Epithelial cell of prostate (primary cell): Measurements from ENCODE around the gene CXCL16.
A peak's percentile ranks its signal among the peaks of the same experiment; 100 is the strongest.

Experiments used
- DNase-seq: peaks from one replicate; pipeline ENCODE4 v3.0.0-alpha.2; 2011; ENCODE audit warnings: low read depth, low spot score
- H3K27ac ChIP-seq: fragments of 450-650 bp; 2 replicates; pipeline ENCODE4 v1.5.1; 2017; ENCODE audit warnings: mild to moderate bottlenecking

The CXCL16 gene

DNA sequence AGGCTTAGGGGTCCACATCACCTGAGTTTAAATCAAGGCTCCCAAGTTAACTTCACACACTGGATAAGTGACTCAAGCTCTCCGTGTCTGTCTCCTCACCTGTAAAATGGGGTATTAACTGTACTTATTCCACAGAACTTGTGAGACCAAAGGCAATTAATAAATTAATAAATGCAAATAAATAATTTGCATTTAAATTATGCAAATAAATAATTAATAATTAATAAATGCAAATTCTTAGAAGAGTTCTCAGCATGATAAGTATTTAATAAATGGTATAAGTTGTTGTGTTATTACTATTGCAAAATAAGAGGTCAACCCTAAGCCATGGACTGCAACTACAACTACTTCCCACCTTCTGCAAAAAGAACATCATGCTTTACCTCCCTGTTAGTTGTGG, 13.7 kb upstream of the CXCL16 start:
- no peak for DNase-seq
- H3K27ac ChIP-seq, result no peak overlapping the region

DNA sequence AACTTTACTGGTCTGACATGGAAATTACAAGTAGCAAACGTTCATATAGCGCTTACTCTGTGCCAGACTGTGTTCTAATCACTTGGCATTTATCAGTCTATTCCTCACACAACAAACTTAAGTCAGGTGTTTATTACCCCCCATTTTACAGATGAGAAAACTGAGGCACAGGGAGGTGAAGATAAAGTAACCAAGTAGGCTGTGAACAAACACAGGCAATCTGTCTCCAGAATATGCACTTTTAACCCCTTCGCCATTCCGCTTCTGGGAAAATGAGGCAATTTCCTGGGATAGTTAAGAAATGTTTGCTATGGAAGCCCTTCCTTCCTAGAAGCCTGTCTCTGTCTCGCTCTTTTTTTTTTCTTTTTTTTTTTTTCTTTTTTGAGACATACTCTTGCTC, 12.2 kb upstream of the CXCL16 start:
- DNase-seq, result no peak
- H3K27ac ChIP-seq, result no peak overlapping the region

DNA sequence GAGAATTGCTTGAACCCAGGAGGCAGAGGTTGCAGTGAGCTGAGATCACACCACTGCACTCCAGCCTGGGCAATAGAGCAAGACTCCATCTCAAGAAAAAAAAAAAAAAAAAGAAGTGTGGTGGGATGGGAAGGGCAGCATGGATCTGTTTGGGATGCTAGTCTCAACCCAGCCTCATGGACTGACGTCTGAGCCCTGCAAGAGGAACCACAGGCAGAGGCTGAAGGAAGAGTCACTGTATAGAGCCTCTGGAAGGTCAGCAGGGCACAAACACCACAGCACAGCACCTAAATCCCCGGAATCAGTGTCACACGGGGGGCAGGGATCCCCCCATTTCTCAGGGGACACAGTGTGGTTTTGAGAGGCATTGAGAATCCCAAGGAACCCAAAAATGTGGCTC, 10.9 kb upstream of the CXCL16 start:
- DNase-seq, result no peak
- H3K27ac ChIP-seq, result no peak overlapping the region

DNA sequence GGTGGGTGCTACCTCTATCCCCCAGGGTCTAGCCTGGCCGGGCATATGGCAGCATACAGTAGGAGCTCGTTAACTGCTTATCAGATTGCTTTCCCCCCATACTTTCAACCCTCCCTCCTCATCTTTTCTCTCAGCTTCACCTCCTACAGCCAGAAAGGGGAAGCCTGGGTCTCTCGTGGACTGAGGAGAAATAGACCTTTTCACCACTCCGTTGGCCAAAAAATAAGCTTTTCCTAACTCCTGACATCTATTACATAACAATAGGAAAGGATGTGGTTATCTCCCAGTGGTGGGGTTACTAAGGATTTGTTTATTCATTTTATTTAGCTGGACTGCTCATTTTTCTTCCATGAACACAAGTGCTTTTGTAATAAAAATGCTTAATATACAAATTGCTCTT, 9.0 kb upstream of the CXCL16 start:
- no peak overlapping the region for H3K27ac ChIP-seq

DNA sequence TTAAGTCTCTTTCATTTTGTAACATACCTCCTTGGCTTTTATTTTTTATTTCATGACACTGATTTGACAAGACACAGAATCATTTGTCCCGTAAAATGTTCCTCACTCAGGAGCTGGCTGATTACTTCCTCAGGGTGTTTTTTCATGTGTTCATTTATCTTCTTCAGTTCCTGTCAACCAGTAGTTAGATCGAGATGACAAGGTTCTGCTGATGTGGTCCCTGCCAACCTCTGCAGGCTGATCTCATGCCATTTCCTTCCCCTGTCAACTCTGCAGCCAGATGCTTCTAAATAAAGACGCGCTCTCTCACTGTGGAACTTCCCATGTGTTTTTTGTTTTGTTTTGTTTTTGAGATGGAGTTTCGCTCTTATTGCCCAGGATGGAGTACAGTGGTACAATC, 8.1 kb upstream of the CXCL16 start:
- no peak overlapping the region for H3K27ac ChIP-seq
- DNase-seq, result no peak

More for the DNA sequence above, 9.0 kb upstream of the CXCL16 start:
- no peak for DNase-seq

DNA sequence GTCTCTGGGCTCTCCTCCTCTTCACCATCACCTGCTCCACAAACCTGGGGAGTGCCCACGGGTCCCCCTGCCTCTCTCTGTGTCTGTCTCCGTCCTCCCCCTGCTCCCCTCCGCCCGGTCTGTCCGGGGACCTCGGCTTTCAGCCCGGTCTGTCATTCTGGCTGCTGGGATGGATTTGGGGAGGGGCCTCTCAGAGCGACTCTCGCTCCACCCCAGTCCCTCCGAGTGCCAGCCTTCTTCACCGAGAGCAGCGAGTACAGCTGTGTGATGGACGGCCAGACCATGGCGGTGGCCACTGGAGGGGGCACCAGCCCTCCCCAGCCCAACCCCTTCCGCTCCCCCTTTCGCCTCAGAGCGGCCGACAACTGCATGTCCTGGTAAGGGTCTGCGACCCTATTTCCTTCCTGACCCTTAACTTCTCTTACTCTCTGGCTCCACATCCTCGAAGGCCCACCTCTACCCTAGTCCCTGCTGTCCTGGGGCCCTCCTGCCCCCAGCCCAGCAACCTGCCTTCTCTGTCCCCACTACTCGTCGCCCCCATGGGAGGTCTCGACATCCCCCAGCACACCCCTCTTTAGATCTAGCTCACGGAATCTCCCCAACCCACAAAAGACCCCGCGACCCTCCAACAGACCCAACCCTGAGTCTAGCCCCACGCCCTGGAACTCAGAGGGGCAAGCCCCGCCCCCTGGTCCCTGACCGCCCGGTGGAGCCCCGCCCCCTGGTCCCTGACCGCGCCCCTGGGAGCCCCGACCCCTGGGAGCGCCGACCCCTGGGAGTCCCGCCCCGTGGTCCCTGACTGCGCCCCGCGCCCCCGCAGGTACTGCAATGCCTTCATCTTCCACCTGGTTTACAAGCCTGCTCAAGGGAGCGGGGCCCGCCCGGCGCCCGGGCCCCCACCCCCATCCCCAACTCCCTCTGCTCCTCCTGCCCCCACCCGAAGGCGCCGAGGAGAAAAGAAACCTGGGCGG, 5.6 kb upstream of the CXCL16 start:
- no peak for DNase-seq
- H3K27ac ChIP-seq, result no peak overlapping the region

DNA sequence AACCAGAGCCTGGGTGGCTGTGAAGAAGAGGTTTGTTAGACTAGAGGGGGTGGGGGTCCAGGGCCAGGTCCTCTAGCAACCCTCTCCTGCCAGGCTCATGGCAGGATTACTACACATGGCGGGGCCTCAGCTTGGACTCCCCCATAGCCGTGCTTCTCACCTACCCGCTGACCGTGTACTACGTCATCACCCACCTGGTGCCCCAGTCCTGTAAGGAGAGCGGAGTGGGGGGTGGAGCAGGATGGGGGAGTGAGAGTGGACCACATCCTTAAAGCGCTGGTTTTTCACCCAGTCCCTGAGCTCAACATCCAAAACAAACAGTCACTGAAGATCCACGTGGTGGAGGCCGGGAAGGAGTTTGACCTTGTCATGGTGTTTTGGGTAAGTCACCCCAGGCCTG, 4.2 kb upstream of the CXCL16 start:
- H3K27ac ChIP-seq, result no peak overlapping the region

DNA sequence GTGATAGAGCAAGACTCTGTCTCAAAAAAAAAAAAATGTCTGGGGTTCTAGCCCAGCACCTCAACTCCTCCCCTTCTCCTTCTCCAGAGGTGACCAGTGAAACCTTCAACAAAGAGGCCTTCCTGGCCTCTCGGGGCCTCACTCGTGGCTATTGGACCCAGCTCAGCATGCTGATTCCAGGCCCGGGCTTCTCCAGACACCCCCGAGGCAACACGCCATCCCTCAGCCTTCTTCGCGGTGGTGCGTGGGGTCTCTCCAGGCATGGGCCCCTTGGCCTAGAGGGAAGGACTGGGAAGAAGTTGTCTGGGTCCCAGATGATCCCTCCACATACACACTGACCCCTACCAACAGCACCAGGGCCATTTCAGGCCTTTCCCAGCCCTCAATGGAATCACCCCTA, 3.5 kb upstream of the CXCL16 start:
- DNase-seq, result no peak

More for the DNA sequence above, 4.2 kb upstream of the CXCL16 start:
- DNase-seq, result no peak

DNA sequence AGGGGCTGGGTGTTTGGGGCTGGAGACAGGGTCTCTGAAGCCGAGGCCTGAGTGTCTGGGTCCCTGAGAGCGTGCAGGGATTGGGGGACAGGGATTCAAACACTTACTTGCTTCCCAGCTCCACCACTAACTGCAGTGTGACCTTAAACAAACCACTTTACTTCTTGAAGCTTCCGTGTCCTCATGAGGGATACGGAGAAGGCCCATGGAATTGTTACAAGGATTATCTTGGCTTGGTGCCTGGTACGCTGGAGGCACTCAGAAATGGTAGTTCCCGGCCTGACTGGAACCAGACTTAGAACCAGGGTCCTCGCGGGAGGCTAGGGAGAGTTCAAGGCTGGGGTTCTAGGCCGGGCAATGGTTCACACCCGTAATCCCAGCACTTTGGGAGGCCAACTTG, 2.9 kb upstream of the CXCL16 start:
- DNase-seq, result no peak
- no peak overlapping the region for H3K27ac ChIP-seq

More for the DNA sequence above, 3.5 kb upstream of the CXCL16 start:
- H3K27ac ChIP-seq, result no peak overlapping the region

DNA sequence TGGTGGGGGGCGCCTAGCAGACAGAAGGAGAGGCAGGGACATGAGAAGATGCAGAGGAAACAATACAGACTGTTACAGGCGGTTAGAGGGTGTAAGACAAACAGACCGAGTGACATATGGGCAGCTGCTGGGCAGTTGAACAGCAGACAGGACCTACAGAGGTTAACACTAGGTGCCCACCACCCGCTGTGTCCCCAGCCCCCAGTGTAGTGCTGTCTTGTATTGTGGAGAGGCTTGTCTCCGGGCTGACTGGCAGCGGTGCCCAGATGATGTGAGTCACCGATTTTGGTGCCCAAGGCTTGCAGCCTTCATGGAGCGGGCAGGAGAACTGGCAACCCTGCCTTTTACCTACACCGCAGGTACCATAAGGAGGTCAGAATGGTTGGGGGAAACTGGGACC, 2.4 kb upstream of the CXCL16 start:
- H3K27ac ChIP-seq, result no peak overlapping the region
- no peak for DNase-seq

DNA sequence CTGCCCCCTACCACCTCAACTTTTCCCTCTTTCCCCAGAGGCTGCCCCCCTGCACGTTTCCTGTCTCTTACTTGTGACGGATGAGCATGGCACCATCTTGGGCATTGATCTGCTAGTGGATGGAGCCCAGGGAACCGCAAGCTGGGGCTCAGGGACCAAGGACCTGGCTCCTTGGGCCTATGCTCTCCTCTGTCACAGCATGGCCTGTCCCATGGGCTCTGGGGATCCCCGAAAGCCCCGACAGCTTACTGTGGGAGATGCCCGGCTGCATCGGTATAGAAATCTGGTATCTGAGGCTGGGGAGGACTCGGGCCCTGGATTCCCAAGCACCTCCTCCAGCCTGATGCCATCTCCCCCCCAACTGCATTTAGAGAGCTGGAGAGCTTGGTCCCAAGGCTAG, 1.8 kb upstream of the CXCL16 start:
- H3K27ac ChIP-seq, result no peak overlapping the region
- DNase-seq, result no peak

DNA sequence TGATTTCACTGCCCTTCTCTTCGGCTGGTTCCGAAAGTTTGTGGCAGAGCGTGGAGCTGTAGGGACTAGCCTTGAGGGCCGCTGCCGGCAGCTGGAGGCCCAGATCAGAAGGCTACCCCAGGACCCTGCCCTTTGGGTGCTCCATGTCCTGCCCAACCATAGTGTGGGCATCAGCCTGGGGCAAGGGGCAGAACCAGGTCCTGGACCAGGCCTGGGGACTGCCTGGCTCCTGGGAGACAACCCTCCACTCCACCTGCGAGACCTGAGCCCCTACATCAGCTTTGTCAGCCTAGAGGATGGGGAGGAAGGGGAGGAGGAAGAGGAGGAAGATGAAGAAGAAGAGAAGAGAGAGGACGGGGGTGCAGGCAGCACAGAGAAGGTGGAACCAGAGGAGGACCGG, 856 bp upstream of the CXCL16 start:
- DNase-seq, result no peak
- no peak overlapping the region for H3K27ac ChIP-seq

DNA sequence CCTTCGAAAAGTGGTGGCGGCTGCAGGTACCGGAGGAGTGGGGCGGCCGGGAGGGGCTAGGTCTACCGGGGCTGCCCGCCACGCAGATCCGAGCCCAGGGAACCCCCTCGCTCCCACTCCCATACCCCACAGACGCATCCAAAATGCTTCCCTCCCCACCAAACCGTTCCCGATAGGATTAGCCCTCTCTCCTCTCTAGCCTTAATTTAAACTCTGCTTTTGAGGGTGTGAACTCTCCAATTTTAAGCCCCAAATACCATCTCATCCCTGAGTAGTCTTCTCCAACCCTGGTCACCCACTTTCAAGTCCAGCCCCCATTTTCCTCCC, 260 bp upstream of the CXCL16 start:
- no peak overlapping the region for H3K27ac ChIP-seq
- DNase-seq, result no peak

DNA sequence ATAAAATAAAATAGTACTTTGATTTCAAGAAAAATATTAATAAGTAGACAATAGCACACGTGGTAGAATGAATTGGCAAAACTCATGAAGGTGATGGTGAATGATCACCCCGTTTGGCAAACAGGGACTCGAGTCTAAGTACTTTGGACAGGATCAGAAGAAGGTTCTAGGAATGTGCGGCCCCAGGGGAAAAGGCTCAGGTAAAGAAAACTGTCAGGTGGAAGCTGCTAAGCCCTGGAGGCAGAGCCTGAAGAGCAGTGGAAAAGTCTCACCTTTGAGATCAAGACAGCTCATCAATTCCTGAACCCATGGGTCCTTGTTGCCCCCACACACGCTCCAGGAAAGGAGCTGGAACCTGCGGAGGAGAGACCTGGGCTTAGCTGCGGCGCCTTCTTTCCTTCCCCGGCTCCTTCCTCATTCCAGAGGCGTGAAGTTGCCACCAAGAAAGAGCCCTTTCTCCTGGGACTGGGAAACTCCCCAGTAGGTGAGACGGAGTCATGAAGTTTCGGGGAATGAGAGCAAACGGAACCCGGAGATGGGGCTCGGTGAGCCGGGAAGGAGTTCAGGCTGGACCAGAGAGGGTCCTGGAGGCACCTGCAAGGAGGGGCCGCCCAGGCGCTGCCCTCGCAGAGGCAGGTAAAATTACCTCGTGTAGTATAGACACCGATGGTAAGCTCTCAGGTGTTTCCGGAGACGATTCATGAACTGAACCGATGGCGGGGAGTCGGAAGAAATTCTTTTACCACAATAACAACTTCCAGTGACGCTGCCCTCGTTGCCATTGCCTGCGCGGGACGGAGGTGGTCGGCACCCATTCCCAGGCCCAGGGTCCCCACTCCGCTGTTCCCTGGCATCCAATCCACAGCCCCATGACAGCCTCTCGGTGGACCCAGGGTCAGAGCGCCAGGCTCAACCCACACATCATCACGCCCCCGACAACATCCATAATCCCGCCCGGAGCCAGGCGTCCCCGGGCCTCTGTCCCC, 1.3 kb downstream of the CXCL16 start:
- H3K27ac ChIP-seq, result peak overlapping the region; percentile 72
- peak; percentile 61 for DNase-seq

DNA sequence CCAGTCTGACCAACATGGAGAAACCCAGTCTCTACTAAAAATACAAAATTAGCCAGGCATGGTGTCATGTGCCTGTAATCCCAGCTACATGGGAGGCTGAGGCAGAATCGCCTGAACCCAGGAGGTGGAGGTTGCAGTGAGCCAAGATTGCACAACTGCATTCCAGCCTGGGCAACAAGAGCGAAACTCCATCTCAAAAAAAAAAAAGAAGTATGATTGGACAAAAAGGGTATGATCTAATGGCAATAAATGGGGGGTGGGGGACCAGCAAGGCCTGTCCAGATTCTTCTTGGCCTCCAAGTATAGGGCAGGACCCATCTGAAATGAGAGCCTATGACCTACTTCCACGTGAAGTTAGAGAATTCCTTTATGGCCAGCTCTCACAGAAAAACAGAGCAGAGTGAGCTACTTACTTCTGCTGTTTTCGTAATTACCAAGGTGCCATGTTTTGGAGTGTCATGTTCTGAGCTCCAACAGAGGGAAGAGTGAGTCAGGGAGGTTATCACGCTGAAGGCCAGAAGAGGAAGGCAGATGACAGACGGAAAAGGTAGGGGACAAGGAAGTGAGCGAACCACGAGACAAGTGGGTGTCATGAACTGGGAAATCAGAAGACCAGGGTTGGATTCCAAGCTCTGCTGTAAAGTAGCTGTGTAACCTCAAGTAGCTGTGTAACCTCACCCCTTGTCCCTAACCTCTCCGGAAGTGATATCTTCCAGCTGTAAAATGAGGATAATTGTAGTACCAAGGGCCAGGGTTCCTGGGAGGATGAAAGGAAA, 3.7 kb downstream of the CXCL16 start:
- no peak for DNase-seq
- no peak overlapping the region for H3K27ac ChIP-seq

DNA sequence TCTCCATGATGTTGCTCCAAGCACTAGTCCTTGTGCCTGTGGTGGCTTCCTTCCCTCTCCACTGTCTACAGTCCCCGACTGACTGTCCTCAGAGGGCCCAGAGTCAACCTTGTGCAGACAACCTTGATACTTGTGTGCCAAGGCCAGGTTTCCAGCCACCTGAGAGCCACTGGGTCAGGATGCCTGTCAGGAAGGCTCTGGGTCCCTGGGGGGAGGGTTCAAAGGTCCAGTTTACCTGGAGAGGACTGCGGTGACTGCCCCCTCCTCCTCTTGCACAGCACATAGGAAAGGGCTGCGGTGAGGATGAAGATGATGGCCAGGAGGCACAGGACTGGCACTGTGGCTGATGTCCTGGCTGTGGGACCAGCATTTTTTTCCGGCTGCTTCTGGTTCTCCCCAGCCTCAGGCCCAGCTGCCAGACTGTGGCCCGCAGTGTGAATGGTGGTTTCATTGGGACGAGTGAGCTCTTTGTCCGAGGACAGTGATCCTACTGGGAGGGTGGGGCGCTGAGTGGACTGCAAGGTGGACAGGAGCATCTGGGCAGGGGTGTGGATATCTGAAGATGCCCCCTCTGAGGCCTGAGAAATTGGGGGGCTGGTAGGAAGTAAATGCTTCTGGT, 4.8 kb downstream of the CXCL16 start:
- H3K27ac ChIP-seq, result no peak overlapping the region
- DNase-seq, result no peak

DNA sequence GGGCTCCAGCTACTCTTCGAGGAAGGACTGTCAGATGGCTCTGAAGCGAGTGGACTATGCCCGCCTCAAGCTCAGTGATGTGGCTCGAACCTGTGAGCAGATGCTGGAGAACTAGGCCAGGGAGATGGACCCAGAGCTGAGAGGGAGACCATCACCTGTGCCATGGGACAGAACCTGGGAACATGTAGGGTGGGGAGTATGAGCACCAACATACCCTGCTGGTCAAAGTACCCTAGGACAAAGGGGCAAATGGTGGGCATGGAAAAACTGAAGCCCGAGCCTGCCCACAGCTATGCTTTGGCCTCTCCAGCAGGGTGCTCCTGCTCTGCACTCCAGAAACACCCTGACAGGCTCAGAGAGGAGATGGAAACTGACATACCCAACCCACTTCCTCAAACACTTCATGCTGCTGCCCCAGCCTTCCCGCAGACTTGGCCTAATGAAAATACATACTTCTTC, 6.6 kb downstream of the CXCL16 start:
- DNase-seq, result no peak
- no peak overlapping the region for H3K27ac ChIP-seq

DNA sequence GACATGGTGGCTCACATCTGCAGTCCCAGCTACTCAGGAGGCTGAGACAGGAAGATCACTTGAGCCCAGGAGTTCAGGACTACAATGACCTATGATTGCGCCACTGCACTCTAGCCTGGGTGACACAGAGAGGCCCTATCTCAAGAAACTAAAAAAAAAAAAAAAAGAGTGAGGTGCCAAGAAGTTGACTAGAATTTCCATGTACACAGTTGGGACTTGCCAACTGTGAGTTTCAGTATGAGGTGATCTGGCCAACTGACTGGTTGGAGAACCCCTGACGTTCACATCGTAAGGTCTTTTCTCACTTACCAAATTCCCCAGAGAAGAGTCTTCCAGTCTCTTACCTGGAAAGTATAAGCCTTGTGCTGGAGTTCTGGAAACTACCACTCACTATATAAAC, 11.6 kb downstream of the CXCL16 start:
- DNase-seq, result no peak
- no peak overlapping the region for H3K27ac ChIP-seq

DNA sequence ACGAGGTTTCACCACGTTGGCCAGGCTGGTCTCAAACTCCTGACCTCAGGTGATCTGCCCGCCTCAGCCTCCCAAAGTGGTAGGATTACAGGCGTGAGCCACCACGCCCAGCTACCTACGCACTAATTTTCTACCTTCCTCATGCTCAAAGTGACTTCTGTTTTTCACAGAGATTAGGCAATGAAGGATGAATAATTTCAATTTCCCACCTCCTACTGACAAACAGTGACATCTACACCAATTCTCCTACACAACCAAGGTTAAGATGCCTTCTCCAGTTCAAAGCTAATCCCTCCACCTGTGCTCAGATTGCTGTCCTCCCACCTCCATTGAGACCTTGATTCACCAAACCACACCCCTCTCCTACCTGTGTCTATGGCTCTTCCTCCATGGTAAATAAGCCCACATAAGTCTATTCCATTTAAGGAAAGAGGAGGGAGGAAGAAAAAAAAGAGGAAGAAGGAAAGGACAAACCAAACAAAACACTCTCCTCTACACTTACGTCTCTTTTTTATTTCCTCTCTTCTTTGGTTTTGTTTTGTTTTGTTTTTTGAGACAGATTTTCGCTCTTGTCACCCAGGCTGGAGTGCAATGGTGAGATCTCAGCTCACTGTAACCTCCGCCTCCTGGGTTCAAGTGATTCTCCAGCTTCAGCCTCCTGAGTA, 13.9 kb downstream of the CXCL16 start:
- no peak for DNase-seq
- no peak overlapping the region for H3K27ac ChIP-seq
